Stimulated activated CD8-positive, alpha-beta memory T cell treated with anti-CD3 and anti-CD28 coated beads, Interleukin-2, amount 100 ng/mL, for 48 hours (primary cell): ENCODE measurements around the gene NEMP2.

Source experiments
- DNase-seq, 2 donors: peaks; one replicate each; pipeline ENCODE4 v3.0.0-alpha.2; 2020; ENCODE audit warnings: low read depth in 2 of 2

The NEMP2 gene

DNA sequence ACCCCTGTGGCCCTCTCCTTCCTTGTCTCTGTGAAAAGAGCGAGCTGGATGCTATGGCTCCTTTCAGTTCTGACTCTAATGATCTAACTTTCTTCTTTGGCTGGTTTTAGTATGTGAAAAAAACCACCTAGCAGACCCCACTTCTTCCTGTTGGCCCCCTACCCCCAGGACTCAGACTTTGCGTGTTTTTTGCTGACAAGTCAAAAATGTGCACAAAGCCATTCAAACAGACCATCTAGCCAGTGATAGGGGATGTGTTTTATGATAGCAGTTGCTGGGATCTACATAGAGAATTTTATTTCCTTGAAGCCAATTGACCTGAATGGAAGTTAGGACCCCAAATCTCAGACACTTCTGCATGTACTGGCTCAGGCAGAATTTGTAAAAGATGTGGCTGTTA lies 77.3 kb downstream of the NEMP2 start:
- no peak for DNase-seq

DNA sequence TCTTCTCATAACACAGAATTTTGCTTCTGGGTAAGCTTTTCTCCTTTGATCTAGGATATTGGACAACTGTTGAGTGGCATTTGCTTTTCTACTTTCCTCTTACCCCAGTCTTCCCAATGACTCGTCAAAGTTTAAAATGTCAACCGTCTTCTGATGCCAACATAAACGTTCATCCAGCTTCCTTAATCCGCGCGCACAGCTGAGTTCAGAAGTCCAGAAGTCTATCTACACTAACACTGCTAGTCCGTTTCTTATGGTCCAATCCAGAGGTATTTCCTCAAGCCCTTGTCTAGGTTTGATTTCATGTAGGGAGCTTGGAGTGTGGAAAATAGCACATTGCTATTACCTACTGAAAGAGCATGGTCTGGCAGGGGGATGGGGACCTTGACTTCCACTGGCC lies 77.7 kb downstream of the NEMP2 start:
- DNase-seq: no peak

DNA sequence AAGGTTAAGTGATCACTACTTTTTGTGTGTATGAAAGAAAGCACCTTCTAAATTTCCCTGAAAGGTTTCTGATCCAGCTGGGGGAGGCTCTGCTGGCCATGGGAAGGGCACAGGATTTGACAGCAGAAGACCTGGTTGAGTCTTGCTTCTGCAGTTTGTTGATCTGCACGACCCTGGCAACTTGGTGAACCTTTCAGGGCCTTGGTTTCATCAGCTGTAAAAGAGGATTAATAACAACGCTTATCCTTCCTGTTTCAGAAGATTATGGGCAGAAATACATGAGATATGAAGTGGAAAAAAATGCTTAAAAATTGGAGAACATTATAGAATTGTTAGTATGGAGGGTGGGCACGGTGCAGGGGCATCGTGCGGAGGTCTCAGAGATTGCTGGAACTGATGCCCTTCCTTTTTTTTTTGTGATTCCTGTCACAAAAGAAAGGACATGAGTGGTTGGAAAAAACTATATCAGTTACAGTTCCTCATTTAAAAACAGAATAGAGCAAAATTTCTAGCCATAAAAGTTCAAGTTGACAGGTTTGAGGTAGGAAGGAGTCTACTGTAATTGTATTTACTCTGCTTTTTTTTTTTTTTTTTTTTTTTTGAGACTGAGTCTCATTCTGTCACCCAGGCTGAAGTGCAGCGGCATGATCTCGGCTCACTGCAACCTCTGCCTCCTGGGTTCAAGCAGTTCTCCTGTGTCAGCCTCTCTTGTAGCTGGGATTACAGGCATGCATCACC lies 79.0 kb downstream of the NEMP2 start:
- no peak for DNase-seq

DNA sequence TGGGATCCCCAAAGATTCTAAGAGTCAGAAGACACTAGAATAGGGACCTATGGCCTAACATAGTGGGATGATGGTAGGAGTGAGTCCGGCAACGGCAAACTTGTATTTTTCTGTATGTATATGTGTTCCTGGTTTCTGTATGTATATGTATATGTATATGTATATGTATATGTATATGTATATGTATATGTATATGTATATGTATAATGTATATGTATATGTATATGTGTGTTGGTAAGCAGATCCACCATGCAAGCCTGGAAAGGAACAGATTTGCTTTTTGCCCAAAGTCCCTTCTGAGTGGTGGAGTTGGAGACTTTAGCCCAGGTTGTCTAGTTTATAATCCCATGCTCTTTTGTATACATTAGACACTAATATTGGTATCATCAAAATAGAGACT lies 79.7 kb downstream of the NEMP2 start:
- no peak for DNase-seq
